Hematopoietic multipotent progenitor cell (in vitro differentiated cells): ENCODE results near the gene PLSCR5. TPM values are rescaled to one million over a fixed set of nuclear protein-coding genes. Genes with fewer than 3 reads are reported as not detected.

Experiments
- DNase-seq, 3 donors: peaks; one replicate each; pipeline ENCODE4 v3.0.0-alpha.2; 2011 to 2015; ENCODE audit warnings: low read depth in 2 of 3, low spot score in 2 of 3
- total RNA-seq: library from RNA; depleted of rRNA; stranded (reverse); fragments of >200 nt; gene quantifications from one replicate; pipeline ENCODE4 v1.2.3, GENCODE V29; 2012

The PLSCR5 gene, protein sequence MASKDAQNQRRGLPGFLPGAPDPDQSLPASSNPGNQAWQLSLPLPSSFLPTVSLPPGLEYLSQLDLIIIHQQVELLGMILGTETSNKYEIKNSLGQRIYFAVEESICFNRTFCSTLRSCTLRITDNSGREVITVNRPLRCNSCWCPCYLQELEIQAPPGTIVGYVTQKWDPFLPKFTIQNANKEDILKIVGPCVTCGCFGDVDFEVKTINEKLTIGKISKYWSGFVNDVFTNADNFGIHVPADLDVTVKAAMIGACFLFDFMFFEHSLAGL
- not detected for total RNA-seq

DNA sequence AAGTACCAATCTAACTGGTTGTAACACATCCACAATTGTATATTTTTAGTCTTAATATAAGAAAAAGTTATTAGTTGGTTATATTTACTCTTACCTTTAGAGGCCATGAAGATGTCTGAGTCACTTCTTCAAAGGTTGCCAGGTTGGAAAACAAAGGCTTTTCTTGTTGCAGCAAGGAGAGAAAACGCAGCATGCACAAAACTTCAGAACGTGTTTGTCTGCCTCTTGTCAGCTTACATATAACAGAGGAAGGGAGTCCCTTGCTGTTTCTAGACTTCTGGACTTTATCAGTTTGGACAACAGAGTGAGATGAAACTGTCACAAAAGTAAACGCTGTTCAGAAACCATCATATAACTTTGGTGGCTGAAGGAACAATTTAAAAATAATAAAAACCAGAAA, at the start of gene PLSCR5:
Gene PLSCR5, minus strand, starts transcription at position 241 of the 400 bp plus-strand sequence. Its CDS starts 134 bp downstream, at position 107.
- DNase-seq: no peak

- DNase-seq: no peak
These were observed 48.8 kb upstream of the PLSCR5 start for GRCh38 chr3:146653978-146654377.

DNA sequence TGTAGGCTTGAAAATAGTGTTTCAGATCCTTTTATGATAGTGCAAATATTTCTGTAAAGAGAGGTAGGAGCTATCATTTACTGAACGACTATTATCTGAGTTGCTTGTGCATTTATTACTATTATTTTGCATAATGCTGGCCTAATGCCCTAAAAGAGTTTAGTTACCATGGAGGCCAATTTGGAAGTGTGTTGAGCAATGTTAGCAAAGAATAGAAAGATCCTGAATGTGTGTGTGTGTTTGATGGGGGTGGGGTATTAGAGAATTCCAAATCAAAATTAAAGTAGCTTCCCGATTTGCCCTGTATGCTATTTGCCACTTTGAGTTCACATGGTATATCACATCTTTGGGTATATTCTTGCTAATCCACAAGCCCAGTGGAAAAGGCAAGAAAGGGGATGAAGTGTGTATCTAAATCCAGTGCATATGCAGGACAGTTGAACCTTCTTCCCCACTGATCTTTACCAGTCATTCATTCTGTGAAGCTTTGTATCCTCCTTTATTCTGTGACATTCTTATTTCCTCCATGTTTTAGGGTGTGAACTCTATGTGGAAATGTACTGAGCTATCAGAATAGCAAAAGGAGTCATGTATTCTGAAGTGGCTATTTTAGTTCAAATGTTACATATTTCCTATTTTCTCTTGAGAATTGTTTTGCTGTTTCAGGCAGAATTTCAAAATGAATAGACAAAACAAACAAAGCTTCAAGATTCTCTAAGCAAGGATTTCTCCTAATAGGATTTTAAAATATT, 45.7 kb upstream of the PLSCR5 start:
- DNase-seq: no peak

- no peak for DNase-seq
These were observed 41.1 kb upstream of the PLSCR5 start for GRCh38 chr3:146646261-146646660.

GRCh38 chr3:146640955-146641867, 36.1 kb upstream of the PLSCR5 start:
- peak in 2 of 3 donors; percentile 45 to 85 for DNase-seq

GRCh38 chr3:146640361-146640760, 35.2 kb upstream of the PLSCR5 start:
- DNase-seq: no peak

GRCh38 chr3:146638718-146639117, 33.6 kb upstream of the PLSCR5 start:
- DNase-seq: no peak

GRCh38 chr3:146637871-146638270, 32.7 kb upstream of the PLSCR5 start:
- no peak for DNase-seq

DNA sequence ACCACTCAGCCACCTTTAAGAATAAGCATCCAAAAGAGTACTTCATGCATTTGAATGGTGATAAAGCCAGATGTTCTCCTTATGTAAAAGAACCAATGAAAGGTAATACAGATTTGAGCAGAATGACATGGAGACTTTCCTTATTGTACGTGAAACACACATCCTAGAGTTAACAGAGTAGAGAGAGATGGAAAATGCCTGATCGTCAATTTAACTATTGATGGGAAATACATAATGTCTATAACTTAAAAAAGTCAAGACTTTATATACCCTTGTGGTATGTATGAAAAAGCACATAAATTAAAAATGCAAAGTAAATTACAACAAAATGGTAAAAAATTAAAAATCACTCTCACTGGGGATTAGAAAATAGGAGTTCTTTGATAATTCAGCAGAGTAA, 31.7 kb upstream of the PLSCR5 start:
- DNase-seq: no peak

DNA sequence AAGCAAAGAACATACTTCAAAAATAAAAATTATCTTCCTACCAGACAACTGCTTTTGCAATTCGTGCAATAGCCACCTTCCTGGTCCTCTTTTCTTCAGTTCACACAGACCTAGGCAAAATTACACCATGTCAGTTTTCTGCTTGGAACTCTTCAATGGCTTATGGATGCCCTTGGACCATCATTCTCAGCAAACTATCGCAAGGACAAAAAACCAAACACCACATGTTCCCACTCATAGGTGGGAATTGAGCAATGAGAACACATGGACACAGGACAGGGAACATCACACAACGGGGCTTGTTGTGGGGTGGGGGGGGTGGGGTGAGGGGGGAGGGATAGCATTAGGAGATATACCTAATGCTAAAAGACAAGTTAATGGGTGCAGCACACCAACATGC, 29.2 kb upstream of the PLSCR5 start:
- DNase-seq: no peak

- DNase-seq: no peak
These were observed 23.5 kb upstream of the PLSCR5 start for GRCh38 chr3:146628671-146629070.

GRCh38 chr3:146626403-146627122, 21.4 kb upstream of the PLSCR5 start:
- no peak for DNase-seq

- DNase-seq: peak in 2 of 3 donors; percentile 16 to 36
These were observed 20.1 kb upstream of the PLSCR5 start for GRCh38 chr3:146625186-146625775.

DNA sequence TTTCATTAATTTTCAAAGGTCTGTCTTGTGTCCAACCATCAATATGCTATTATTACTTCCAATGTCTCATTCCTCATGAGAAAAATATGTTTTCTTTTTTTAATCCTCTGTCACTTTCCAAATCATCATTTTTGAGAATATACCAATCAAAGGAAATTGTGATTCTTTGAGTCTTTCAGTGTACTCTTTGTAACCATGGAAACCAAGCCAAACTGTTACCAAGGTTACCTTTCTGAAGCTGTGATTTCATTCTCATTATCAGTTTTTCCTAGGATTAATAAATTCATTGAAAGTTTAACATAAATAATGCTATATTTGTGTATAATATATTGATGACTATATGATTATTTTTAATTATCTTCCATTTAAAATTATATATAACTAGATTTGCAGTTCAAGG, 16.6 kb upstream of the PLSCR5 start:
- DNase-seq: no peak

DNA sequence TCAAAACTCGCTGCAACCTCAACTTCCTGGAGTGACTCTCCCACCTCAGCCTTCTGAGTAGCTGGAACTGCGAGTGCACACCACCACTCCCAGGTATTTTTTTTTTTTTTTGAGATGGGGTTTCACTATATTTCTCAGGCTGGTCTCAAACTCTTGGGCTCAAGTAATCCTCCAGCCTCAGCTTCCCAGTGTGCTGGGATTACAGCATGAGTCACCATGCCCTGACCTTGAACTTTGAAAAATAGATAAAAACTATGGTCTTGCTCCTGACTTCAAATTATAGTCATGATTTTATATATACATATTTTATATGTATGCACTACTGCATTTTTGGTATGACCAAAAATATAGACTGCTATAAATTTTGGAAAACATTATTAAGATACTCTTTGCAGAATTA, 6.9 kb upstream of the PLSCR5 start:
- no peak for DNase-seq

DNA sequence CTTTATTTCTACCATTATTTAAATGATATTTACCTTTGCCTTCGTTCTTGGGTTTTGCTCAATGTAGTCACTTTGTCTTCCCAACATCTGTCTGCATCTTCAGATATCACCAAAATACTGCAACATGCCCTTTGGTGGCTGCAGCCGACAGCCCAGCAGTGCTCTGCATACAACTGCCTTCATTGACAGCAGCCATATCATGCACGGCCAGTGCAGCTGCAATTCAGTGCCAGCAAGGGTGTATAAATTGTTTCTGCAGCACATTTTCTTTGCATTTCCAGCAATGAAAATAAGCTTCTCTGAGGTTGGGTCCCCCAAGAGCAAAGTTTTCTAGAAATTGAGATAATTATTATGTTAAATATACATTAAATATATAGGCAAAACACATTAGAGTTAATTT, 6.0 kb upstream of the PLSCR5 start:
- no peak for DNase-seq

GRCh38 chr3:146598535-146598934, 6.6 kb downstream of the PLSCR5 start:
- no peak for DNase-seq

- peak in 2 of 3 donors; percentile 4 to 33 for DNase-seq
These were observed 10.2 kb downstream of the PLSCR5 start for GRCh38 chr3:146594843-146595482.

GRCh38 chr3:146593776-146594175, 11.4 kb downstream of the PLSCR5 start:
- no peak for DNase-seq

DNA sequence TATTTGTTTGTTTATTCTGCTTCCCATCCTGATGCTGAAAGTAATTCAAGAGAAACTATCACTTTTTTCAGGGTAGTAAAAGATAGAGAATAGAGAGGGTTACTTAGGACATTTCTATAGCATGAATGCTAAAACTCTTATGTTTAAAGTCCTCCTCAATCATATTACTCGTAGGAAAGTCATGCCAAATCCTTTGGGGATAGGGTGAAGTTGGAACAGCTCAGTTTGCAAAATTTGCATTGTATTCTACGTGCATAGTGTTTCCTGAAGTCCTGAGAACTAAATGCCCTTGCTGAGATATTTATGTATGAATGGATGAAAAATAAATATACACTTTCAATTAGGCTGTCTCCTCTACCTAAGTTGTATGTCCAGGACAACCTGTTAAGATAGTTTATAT, 14.6 kb downstream of the PLSCR5 start:
- DNase-seq: no peak
